Measurements from ENCODE around the gene DAPL1. TPM values are rescaled to one million over a fixed set of nuclear protein-coding genes. Genes with fewer than 3 reads are reported as not detected.

Gene DAPL1
- total RNA-seq, 2 donors from 2014 or later = not detected

GRCh38 chr2:158774681-158775080 lies 20.4 kb upstream of the DAPL1 start:
- no peak for ATAC-seq

GRCh38 chr2:158775273-158776027 lies 19.7 kb upstream of the DAPL1 start:
- ATAC-seq (no peak), DNase-seq (no peak)
- intact Hi-C loops (cut with DNase I) = no loop called here

More at GRCh38 chr2:158774681-158775080, 20.4 kb upstream of the DAPL1 start:
- intact Hi-C loops (cut with DNase I) = no loop called here
- DNase-seq = no peak

DNA sequence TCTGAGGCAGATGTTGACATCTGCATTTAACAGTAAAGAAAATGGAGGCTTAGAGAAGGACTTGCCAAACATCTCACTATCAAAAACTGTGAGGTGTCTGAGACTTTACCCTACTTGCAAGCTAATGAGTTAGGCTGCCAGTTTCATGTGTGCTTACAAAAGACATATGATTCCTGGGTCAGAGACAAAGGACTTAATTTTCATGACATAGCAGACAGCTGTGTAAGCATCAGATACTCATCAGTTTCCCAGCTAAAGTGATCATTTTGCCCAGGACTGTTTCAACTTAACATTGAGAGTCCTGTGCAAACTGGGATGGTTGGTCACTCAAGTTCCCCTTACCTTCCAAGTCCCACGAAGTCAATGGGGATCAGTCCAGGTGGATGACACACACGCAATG lies 18.9 kb upstream of the DAPL1 start:
- DNase-seq (no peak), ATAC-seq (no peak)
- intact Hi-C loops (cut with DNase I) = no loop called here

DNA sequence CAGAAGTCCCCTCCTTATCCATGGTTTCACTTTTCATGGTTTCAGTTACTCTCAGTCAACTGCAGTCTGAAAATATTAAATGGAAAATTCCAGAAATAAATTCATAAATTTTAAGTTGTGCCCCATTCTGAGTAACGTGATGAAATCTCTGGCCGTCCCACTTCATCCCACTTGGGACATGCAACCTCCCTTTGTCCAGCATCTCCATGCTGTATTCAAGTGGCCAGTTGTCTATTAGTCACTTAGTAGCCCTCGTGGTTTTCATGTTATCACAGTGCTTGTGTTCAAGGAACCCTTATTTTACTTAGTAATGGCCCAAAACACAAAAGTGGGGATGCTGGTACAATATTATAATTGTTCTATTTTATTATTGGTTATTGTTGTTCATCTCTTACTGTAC lies 18.0 kb upstream of the DAPL1 start:
- ATAC-seq = no peak

DNA sequence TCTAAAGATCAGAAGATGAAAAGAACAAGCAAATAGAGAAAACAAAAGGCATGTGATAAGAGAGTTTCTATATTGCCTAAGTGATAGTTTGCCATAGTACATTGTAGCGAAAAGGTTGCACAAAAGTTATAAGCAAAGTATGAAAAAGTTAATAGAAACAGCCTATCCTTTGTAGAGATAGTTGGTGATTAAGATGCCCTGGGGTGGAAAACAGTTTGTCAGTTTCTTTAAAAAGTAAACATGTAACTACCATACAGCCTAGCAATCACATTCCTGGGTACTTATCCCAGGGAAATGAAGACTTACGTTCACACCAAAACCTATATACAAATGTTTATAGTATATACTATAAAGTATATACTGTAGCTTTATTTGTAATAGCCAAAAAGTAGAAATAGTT lies 16.9 kb upstream of the DAPL1 start:
- intact Hi-C loops (cut with DNase I) = no loop called here
- no peak for DNase-seq
- no peak for ATAC-seq

More for the DNA sequence above, 18.0 kb upstream of the DAPL1 start:
- intact Hi-C loops (cut with DNase I) = no loop called here
- no peak for DNase-seq

GRCh38 chr2:158779621-158780020 lies 15.5 kb upstream of the DAPL1 start:
- DNase-seq (no peak), ATAC-seq (peak in 1 of 2 donors; percentile 34)
- intact Hi-C loops (cut with DNase I) = no loop called here

DNA sequence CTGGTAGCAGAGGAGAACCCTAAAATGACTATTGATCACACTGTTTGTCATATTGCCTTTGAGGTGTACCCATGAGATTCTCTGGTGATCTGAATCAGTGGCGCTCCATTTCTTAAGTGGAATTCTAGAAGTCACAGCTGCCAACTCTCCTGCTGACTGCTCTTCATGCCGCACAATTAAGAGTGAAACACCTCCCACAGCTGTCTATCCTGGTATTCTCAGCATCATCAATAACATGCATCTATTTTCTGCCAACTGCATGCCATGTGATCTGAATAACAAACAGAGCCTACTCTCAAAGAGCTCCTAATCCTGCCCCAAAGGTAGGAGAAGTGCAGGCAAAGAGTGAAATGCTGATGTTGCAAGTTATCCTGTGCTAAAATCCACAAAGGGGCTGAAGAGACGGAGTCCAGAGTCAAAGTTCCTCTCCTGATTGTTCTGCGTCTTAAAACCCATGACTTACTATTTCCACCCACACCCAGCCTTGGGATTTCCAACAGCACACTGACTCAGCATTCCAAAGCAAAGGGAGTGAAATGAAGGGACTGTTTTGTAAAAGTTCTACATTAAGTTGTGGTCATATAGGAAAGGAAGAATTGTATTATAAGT lies 13.7 kb upstream of the DAPL1 start:
- intact Hi-C loops (cut with DNase I) = no loop called here
- peak; percentile 41 to 58 for ATAC-seq
- DNase-seq = no peak

DNA sequence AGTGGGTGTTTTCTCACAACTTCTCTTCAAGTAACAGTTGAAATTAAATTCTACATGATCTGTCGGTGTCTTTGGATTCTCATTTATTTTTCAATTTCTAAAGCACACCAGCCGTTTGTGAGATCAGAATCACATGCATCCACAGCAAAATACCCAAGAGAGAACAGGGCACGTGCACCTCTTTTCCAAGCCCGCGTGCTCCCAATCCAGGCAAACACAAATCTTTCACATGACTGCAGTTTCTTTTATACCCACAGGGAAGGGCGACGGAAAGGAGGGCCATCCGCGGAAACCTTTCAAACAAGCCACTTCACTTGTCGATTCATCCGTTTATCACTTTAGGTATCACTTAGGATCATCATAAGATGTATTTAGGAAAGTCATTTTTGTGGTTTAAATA lies 13.0 kb upstream of the DAPL1 start:
- intact Hi-C loops (cut with DNase I) = no loop called here
- no peak for ATAC-seq
- DNase-seq = no peak

DNA sequence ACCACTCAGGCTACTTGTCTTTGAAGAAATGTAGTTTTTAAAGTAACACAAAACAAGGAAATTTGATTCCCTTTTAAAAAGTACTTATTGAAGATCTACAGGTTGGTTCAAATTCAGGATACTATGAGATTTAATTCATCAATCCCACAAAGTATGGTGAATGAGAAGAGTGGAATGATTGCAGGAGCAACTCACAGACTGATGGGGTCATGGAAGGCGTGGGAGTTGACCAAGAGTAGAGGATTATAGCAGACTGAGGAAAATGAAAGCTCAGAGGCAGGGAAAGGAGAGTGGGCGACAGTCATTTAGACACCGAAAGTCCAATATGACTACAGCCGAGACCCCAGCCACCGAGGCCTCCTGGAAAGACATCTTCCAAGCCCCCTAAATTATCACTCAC lies 12.5 kb upstream of the DAPL1 start:
- ATAC-seq = no peak
- intact Hi-C loops (cut with DNase I) = no loop called here
- no peak for DNase-seq

DNA sequence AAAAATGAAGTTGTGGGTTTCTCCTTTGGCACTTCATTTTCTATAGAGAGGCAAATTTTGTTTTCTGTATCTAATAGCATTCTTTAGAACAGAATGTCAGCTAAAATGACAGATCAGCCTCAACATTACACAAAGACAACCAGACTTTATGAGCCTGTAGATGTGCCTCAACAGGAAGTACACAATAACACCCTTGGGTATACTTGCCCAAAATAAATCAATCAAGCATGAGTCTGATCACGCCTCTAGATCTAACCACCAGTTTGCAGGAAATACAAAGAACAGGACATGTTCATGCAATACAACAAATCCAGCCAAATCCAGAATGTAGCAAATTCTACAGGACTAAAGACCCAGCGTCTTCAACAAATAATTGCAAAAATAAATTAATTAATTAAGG lies 11.2 kb upstream of the DAPL1 start:
- ATAC-seq (no peak), DNase-seq (no peak)
- intact Hi-C loops (cut with DNase I) = no loop called here

DNA sequence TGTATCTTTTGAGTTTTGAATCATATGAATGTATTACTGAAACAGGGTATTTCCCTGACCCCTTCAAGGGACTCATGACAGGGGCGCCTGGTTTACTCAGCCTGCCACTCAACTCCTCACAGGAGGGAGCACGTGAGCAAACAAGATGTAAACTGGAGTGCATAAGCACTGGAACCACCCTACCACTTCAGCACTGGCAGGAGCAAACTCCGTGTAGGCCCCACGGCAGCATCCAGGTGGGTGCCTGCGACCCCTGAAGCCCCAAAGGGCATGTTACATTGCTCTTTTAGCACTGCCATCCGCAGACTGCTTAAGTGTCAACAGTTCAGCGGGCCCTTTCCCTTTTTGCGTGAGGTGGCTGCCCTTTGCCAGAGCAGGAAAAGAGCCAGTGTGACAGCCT lies 8.2 kb upstream of the DAPL1 start:
- no peak for DNase-seq

DNA sequence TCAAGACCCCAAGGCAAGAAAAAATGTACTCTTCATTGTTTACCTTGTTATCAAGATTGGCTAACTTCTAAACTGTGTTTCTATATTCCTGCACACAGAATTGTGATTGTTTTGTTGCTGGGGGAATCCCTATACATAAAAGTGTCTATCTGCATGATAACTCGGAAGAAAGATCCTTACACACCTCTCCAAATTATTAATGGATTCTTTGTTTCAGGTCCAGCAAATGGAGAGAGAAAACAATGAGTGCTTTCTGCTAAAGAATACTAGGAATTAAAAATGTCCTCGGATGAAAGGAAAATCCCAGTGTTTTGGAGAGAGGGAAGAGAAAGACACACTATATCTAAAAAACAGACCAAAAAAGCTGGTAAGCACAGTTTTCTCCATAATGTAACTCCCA lies 6.2 kb upstream of the DAPL1 start:
- ATAC-seq (no peak), DNase-seq (no peak)
- intact Hi-C loops (cut with DNase I) = no loop called here

More for the DNA sequence above, 8.2 kb upstream of the DAPL1 start:
- intact Hi-C loops (cut with DNase I) = no loop called here
- no peak for ATAC-seq

DNA sequence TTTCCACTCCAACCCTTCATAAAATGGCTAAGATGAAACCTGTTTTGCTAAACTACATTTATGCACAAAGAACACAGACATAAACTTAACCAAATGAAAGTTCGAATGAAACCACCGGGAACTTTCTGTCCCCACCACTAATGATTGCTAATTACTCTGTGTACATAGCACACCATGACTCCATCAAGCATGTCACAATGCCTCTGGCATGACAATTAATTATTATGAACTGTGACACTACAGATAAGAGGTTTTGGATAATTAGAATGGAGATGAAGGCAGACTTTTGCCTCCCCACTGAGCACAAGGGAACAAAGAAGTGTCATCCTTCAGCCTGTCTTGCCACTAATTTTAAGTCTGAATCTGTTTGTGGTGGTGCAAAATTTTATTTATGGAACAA lies 1.5 kb downstream of the DAPL1 start:
- ATAC-seq (no peak), DNase-seq (no peak)
- intact Hi-C loops (cut with DNase I) = no loop called here

- no peak for ATAC-seq
- intact Hi-C loops (cut with DNase I) = no loop called here
These were observed 3.0 kb downstream of the DAPL1 start for GRCh38 chr2:158797963-158798700.

DNA sequence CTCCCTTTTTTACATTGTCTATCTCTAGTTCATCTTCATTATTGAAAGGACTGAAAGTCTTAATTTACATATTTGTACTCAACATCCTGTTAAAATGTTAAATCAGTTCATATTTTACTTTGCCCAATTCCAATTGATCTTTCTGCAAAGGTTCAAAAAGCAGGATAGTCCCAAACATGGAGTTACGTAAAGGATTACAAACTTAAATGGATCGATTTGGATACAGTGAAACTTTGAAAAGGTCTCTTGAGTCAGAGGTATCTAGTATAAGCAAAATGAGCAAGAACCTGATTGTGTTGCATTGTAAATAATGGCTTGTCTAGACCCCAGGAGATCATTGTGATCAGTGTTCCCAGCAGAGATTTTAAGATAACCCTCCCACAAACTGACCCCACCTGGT lies 4.1 kb downstream of the DAPL1 start:
- no peak for ATAC-seq
- no peak for DNase-seq
- intact Hi-C loops (cut with DNase I) = no loop called here

More at GRCh38 chr2:158797963-158798700, 3.0 kb downstream of the DAPL1 start:
- no peak for DNase-seq

- DNase-seq (no peak), ATAC-seq (no peak)
- intact Hi-C loops (cut with DNase I) = no loop called here
These were observed 8.4 kb downstream of the DAPL1 start for GRCh38 chr2:158803506-158803905.

- intact Hi-C loops (cut with DNase I) = no loop called here
- DNase-seq (no peak), ATAC-seq (no peak)
These were observed 10.1 kb downstream of the DAPL1 start for GRCh38 chr2:158805255-158805654.

DNA sequence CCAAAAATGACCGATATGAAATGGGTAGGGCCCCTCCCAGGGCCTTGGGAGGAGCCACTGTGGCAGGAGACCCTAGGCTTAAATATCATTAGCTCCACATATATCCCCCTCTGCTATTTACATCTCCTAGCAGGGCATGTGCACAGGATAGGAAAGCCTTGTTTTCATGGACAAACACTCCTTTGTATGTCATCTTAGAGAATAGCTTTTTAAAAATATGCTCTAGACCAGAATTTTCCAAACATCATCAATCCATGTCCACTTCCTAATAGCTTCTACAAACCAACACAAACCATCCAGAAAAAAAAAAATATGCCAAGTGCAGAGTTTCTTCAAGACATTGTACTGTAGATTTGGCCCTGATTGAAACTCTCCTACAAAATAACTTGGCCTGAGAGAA lies 10.8 kb downstream of the DAPL1 start:
- no peak for ATAC-seq
- intact Hi-C loops (cut with DNase I) = no loop called here

GRCh38 chr2:158806941-158807340 lies 11.8 kb downstream of the DAPL1 start:
- DNase-seq = no peak
- intact Hi-C loops (cut with DNase I) = no loop called here

More for the DNA sequence above, 10.8 kb downstream of the DAPL1 start:
- no peak for DNase-seq

GRCh38 chr2:158808426-158808825 lies 13.3 kb downstream of the DAPL1 start:
- no peak for DNase-seq
- intact Hi-C loops (cut with DNase I) = no loop called here
- no peak for ATAC-seq

More at GRCh38 chr2:158806941-158807340, 11.8 kb downstream of the DAPL1 start:
- no peak for ATAC-seq

Data from left cardiac atrium (tissue), 4 donors.